Left ventricle myocardium inferior (tissue), 1 donor: ENCODE results near the gene CELSR2. TPM values are rescaled to one million over a fixed set of nuclear protein-coding genes. Genes with fewer than 3 reads are reported as not detected.
"Not testable (repeated sequence)": the region's sequence is repeated elsewhere in the genome, so short reads cannot be mapped to it uniquely, and the experiment has no call there.

Source experiments
- DNase-seq: peaks from one replicate; pipeline ENCODE4 v3.0.0-alpha.2; 2020
- H3K27ac ChIP-seq: fragments of 200-600 bp; replicated peaks from 2 replicates; pipeline ENCODE4 v1.8.0; 2021
- H3K27me3 ChIP-seq: fragments of 200-600 bp; 2 replicates; pipeline ENCODE4 v1.8.0; 2021; ENCODE audit warnings: low read depth
- H3K36me3 ChIP-seq: fragments of 200-600 bp; 2 replicates; pipeline ENCODE4 v1.8.0; 2021
- H3K4me1 ChIP-seq: fragments of 200-600 bp; 2 replicates; pipeline ENCODE4 v1.8.0; 2021
- H3K4me3 ChIP-seq: fragments of 200-600 bp; 2 replicates; pipeline ENCODE4 v1.8.0; 2021; ENCODE audit warnings: mild to moderate bottlenecking, moderate library complexity
- H3K9me3 ChIP-seq: fragments of 200-600 bp; replicated peaks from 2 replicates; pipeline ENCODE4 v1.8.0; 2021
- intact Hi-C: fragments of 100-400 bp; cut with micrococcal nuclease; formaldehyde crosslinking; loops from one replicate; pipeline ENCODE4 v1.11.0; 2022
- total RNA-seq: library from RNA; stranded (reverse); fragmentation: NEBNext Ultra II Directional; extraction: Animal tissue kit (Norgen Biotek cat#: 25700); gene quantifications from one replicate; pipeline ENCODE4 v1.2.1, GENCODE V29; 2021
- TF ChIP-seq, protein P1 (sequence below): fragments of 200-600 bp; IDR thresholded peaks from 2 replicates; pipeline ENCODE4 v1.8.0; 2021; ENCODE audit warnings: antibody characterized with exemption, mild to moderate bottlenecking, borderline replicate concordance
- donor health status: DM: no; HTN: yes; CAD: no; lungs with severe emphysema.

CELSR2 gene
- total RNA-seq, 1 donor from 2014 or later: 4.2 TPM

DNA sequence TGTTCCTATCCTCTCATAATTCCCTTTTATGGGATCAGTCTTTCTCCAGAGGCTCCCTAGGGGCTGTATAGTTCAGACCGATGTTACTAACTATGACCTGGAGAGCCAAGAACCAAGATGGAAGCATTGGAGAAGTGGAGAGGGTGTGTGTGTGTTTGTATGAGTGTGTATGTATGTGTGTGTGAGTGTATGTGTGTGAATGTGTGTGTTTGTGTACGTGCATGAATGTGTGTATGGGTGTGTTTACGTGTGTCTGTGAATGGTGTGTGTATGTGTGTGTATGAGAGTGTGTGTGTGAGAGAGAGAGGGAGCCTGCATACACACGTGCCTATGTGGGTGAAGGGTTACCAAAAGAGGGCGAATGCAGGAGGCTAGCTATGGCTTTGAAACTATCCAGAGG, 52.5 kb downstream of the CELSR2 start:
- intact Hi-C loops: no loop called here
- no peaks in the 10 kb centered on the region for H3K9me3 ChIP-seq
- H3K4me1 ChIP-seq: peaks cover 64% of the 10 kb centered on the region
- no peak overlapping the region for H3K4me3 ChIP-seq
- H3K36me3 ChIP-seq: no peaks in the 10 kb centered on the region
- no peaks in the 10 kb centered on the region for H3K27me3 ChIP-seq
- DNase-seq: no peak
- TF ChIP-seq, protein P1, sequence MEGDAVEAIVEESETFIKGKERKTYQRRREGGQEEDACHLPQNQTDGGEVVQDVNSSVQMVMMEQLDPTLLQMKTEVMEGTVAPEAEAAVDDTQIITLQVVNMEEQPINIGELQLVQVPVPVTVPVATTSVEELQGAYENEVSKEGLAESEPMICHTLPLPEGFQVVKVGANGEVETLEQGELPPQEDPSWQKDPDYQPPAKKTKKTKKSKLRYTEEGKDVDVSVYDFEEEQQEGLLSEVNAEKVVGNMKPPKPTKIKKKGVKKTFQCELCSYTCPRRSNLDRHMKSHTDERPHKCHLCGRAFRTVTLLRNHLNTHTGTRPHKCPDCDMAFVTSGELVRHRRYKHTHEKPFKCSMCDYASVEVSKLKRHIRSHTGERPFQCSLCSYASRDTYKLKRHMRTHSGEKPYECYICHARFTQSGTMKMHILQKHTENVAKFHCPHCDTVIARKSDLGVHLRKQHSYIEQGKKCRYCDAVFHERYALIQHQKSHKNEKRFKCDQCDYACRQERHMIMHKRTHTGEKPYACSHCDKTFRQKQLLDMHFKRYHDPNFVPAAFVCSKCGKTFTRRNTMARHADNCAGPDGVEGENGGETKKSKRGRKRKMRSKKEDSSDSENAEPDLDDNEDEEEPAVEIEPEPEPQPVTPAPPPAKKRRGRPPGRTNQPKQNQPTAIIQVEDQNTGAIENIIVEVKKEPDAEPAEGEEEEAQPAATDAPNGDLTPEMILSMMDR: no peak
- H3K27ac ChIP-seq: no peak overlapping the region

DNA sequence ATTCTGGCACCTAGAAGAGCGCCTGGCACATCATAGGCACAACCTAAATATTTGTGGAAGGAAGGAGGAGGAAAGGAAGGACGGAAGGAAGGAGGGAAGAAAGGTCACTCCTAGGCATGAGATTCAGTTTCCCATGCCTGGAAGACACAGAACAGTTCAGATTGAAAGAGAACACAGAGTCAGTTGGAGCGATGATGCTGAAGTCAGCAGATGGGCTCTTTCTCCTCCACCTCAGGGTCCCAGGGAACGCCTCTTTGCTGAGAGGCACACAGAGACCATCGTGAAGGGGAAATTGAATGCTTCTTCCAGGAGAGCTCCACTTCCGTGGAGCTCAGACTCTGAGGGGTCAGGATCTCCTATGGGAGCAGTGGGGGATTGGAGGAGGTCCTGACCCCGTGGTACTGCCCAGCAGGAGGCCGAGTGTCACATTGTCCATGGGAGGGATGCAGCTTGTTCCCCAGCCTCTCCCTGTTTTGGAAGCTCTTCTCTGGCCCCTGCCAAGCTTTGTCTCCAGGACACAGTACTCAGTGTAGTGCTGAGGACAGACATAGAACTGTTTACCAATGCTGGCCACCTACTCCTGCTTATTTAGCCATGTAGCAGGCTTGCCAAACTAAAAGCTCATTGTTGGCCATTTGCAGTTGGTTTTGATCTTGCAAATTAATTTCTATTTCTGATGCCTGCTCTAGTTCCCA, 55.0 kb downstream of the CELSR2 start:
- TF ChIP-seq, protein P1: no peak
- DNase-seq: peak; percentile 43
- H3K9me3 ChIP-seq: no peaks in the 10 kb centered on the region
- intact Hi-C loops: no loop called here
- H3K27me3 ChIP-seq: no peaks in the 10 kb centered on the region
- no peak overlapping the region for H3K4me3 ChIP-seq
- peak overlapping the region; percentile 75 for H3K27ac ChIP-seq
- peaks cover 4% of the 10 kb centered on the region for H3K36me3 ChIP-seq
- H3K4me1 ChIP-seq: peaks cover 67% of the 10 kb centered on the region

DNA sequence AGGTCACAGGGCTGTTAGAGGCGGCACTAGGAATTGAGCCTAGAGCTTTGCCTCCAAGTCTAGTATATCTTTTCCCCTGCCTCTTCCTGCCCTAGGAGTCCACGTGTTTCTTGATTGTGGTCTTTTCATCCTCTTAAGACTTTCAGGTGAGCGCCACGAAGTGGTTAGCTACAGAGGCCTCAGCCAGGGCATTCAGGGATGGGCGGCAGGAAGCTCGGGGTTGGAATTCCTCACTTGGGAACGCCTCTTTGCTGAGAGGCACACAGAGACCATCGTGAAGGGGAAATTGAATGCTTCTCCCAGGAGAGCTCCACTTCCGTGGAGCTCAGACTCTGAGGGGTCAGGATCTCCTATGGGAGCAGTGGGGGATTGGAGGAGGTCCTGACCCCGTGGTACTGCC, 56.7 kb downstream of the CELSR2 start:
- intact Hi-C loops, H3K9me3 ChIP-seq, H3K4me3 ChIP-seq, H3K36me3 ChIP-seq, DNase-seq, H3K27me3 ChIP-seq: not testable (repeated sequence)
- H3K27ac ChIP-seq: peak overlapping the region; percentile 75
- H3K4me1 ChIP-seq: peaks cover 53% of the 10 kb centered on the region

DNA sequence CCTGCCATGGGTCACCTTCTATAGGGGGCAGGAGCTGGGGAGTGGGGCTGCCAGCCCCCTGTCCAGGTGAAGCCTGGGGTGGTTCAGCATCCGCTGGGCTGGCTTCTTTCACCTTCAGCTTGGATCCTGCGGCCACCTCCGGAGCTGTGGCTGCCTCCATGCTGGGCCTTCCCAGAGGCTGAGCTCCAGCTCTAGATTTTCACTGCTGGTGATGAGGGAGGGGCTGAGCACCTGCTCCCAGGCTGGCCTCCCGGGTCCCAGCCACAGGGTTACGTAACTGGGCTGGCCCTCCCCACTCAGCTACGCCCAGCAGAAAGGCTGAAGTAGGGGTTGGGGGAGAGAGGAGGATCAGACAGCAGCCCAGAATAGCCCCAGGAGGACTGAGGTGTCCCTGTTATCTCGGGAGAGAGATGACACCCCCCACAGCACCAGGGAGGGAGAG, 57.5 kb downstream of the CELSR2 start, which contains the start of gene MYBPHL:
Gene MYBPHL (minus strand): TSS at position 180 of the 442 bp plus-strand sequence. CDS start 20 bp downstream, at position 160.
- intact Hi-C loops: no loop called here
- TF ChIP-seq, protein P1: no peak
- no peak for DNase-seq
- peak within 1 kb of the TSS; percentile 21 for H3K4me3 ChIP-seq
- H3K27ac ChIP-seq: peak within 1 kb of the TSS; percentile 75
- H3K4me1 ChIP-seq: peaks cover 53% of the 10 kb centered on the region
- peaks cover 14% of the 10 kb centered on the region for H3K36me3 ChIP-seq
- H3K27me3 ChIP-seq: no peaks in the 10 kb centered on the region
- no peaks in the 10 kb centered on the region for H3K9me3 ChIP-seq

DNA sequence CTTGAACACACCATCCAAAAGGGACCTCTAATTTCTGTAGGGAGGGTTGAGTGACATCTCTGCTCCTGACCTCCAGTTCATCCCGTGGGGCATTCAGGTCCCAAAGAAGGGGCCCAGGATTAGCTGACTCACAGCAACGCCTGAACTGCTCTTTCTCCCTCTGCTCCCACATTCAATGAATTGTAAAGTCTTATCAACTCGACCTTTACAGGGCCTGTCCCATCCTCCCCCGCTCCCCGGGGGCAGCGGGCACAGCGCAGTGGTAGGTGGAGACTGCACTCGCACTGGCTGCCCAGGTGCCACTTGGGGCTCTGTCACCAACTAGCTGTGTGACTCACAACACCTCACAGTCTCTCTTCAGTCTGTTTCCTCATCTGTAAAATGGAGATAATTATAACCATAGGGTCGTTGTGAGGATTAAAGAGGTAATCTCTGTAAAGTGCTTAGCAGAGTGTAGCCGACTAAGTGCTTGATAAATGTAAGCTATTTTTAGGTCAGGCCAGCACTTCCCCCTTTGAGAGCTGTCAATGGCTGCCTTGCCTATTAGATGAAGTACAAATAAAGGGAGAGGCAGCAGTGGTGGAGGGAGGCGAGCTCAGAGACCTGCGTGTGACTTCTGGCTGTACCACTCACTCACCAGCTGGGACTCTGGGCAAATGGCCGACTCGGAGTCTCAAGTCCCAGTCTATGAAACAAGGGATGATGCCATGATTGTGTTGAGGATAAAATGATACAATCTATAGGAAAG, 58.1 kb downstream of the CELSR2 start:
- Histone ChIP-seq H3K27me3 (no peaks in the 10 kb centered on the region), H3K4me1 (peaks cover 53% of the 10 kb centered on the region), H3K4me3 (peak overlapping the region; percentile 21), H3K27ac (peak overlapping the region; percentile 75), H3K9me3 (no peaks in the 10 kb centered on the region), H3K36me3 (peaks cover 20% of the 10 kb centered on the region)
- DNase-seq: peak; percentile 60
- intact Hi-C loops: no loop called here
- TF ChIP-seq, protein P1: no peak

DNA sequence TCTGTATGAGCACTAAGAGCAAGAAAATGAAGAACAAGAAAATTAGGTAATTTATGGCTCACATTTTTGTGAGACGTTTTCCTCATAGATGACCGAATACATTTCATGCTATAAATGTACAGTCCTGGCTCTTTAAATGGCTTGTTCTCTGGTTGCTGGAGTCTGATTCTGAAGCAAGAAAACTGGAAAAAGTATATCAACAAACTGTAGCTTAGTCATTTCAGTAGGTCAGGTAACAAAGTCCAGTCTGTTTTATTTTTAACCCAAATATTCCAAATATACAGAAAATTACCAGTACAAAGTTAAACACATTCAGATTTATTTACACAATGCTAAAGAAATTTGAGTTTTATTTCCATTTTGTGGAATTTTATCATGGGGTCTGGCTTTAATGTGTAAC, 60.0 kb downstream of the CELSR2 start:
- Histone ChIP-seq H3K36me3 (peaks cover 37% of the 10 kb centered on the region), H3K27me3 (no peaks in the 10 kb centered on the region), H3K4me1 (peaks cover 45% of the 10 kb centered on the region), H3K4me3 (no peak overlapping the region), H3K9me3 (no peaks in the 10 kb centered on the region), H3K27ac (no peak overlapping the region)
- intact Hi-C loops: no loop called here
- DNase-seq: no peak
- TF ChIP-seq, protein P1: no peak
